Ectodermal cell (in vitro differentiated cells): ENCODE results near the gene MLLT3.

ENCODE experiments used
- H3K27ac ChIP-seq: 2 replicates; pipeline ENCODE4 v1.7.0; 2013; ENCODE audit warnings: mild to moderate bottlenecking, low read depth, low read length; ENCODE audit not compliant: insufficient read depth, poor library complexity, severe bottlenecking
- H3K27me3 ChIP-seq: 2 replicates; pipeline ENCODE4 v1.7.0; 2013; ENCODE audit warnings: mild to moderate bottlenecking, low read length; ENCODE audit not compliant: insufficient read depth, control insufficient read depth, poor library complexity, severe bottlenecking
- H3K36me3 ChIP-seq: one replicate; pipeline ENCODE4 v1.7.0; 2013; ENCODE audit warnings: low read length; ENCODE audit not compliant: control insufficient read depth, insufficient read depth
- H3K4me1 ChIP-seq: one replicate; pipeline ENCODE4 v1.7.0; 2013; ENCODE audit warnings: low read length; ENCODE audit not compliant: control insufficient read depth, insufficient read depth
- H3K4me3 ChIP-seq: 2 replicates; pipeline ENCODE4 v1.7.0; 2013; ENCODE audit warnings: low read depth, low read length, control low read depth; ENCODE audit not compliant: insufficient read depth
- H3K9me3 ChIP-seq: 2 replicates; pipeline ENCODE4 v1.7.0; 2013; ENCODE audit warnings: mild to moderate bottlenecking, low read length, moderate library complexity; ENCODE audit not compliant: control insufficient read depth
- WGBS, 2 experiments: methylation state at CpG; one replicate each; pipeline ENCODE4 v1.1.7; 2013; ENCODE audit warnings: missing lambda C conversion rate in 2 of 2; 5-methylcytosine and 5-hydroxymethylcytosine counted together

Gene MLLT3

DNA sequence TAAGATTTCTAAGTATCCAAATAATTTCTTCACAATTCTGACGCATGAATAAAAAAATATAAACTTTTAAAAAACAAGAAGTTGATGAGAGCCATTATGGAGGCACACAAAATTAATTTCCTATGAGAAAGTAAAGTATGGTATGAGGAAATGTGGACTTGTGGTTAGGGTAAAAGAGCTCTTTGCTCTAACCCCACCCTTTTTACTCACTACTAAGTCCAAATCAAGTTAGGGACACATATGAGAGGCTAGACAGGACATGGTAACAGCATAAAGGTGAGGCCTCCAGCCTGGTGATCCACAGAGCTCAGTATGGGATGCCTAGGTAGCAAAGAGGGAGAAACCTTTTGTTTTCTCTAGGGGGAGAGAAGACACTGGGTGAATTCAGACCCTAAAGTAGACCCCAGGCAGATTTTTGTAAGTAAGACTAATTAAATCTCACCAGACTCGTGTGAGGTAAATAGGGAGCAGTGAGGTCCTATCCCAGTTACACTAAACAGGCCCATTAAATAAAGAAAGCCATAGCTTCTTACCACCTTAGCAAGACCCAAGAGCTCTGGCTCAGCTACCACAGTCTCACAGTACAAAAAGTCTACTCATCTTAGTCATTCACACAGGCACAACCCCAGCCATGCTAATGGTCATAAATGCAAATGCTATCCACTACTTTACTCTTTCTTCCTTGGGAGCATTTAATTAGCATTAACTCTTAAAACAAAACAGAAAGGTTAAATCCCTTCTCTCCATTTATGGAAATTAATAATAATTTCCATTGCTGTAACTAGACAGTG lies 42.6 kb downstream of the MLLT3 start:
- H3K4me1 ChIP-seq: no peaks in the 10 kb centered on the region
- 81 to 88% methylated on average over 1 of the region's 2 CpGs for WGBS, 2 experiments
- no peaks in the 10 kb centered on the region for H3K27me3 ChIP-seq
- no peak overlapping the region for H3K4me3 ChIP-seq
- no peaks in the 10 kb centered on the region for H3K36me3 ChIP-seq
- no peaks in the 10 kb centered on the region for H3K9me3 ChIP-seq
- no peak overlapping the region for H3K27ac ChIP-seq

DNA sequence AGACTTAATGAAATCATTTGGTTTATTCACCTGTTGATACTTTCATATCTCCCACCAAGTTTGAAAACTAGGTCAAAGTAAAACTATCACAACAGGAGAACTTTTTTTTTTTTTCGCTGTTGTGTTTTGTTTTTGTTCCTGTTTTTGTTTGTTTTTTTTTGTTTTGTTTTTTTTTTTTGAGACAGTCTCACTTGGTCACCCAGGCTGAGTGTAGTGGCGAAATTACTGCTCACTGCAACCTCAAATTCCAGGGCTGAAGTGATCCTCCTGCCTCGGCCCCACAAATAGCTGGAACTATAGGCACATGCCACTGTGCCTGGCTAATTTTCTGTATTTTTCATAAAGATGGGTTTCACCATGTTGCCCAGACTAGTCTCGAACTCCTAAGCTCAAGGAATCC lies 49.3 kb downstream of the MLLT3 start:
- 91 to 93% methylated on average over 4 of the region's 4 CpGs for WGBS, 2 experiments

DNA sequence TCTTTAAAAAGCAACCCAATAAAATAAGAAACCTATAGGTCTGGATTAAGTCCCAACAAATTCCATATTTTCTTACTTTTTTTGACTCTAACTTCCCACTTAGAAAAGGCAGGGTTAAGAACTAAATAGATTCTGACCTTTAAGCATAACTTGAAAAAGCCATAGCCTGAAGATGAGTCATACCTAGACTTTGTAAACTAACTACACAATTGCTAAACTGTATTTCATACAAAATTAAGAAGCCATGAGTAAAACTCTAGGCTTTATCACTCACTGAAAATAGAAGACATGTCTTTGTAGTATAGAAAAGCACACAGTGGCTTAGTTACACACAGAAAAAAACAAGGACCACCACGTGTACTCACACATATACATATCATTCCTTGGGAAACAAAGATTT lies 51.5 kb downstream of the MLLT3 start:
- Histone ChIP-seq H3K36me3 (no peaks in the 10 kb centered on the region), H3K27me3 (no peaks in the 10 kb centered on the region), H3K4me1 (no peaks in the 10 kb centered on the region), H3K27ac (no peak overlapping the region), H3K4me3 (no peak overlapping the region), H3K9me3 (no peaks in the 10 kb centered on the region)
- WGBS, 2 experiments: 50 to 90% methylated on average over 1 of the region's 1 CpG

More for the DNA sequence above, 49.3 kb downstream of the MLLT3 start:
- no peaks in the 10 kb centered on the region for H3K27me3 ChIP-seq
- H3K27ac ChIP-seq: no peak overlapping the region
- no peak overlapping the region for H3K4me3 ChIP-seq
- no peaks in the 10 kb centered on the region for H3K4me1 ChIP-seq
- H3K9me3 ChIP-seq: no peaks in the 10 kb centered on the region
- H3K36me3 ChIP-seq: no peaks in the 10 kb centered on the region

DNA sequence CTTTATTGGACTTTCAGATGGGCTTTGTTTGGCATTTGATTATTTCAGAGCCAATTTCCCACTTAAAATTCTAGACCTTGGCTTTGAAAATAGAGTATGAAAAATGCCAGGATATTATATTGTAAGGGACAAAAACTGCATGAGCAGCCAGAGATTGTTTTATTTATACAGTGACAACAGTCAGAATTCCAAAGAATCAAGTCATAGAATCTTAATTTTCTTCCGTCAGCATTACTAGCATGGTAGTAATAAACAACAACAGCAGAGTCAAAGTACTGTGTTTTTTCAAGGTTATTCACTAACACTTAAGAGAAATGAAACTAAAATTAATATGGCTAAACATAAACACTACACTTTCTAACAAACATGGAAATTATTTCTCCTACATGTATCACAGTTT lies 52.2 kb downstream of the MLLT3 start:
- no peaks in the 10 kb centered on the region for H3K4me1 ChIP-seq
- no peaks in the 10 kb centered on the region for H3K9me3 ChIP-seq
- H3K27me3 ChIP-seq: no peaks in the 10 kb centered on the region
- H3K36me3 ChIP-seq: no peaks in the 10 kb centered on the region
- no peak overlapping the region for H3K4me3 ChIP-seq
- no peak overlapping the region for H3K27ac ChIP-seq
- 100% methylated on average over 1 of the region's 1 CpG; no CpG with 5 or more reads in 1 of the 2 experiments for WGBS, 2 experiments

DNA sequence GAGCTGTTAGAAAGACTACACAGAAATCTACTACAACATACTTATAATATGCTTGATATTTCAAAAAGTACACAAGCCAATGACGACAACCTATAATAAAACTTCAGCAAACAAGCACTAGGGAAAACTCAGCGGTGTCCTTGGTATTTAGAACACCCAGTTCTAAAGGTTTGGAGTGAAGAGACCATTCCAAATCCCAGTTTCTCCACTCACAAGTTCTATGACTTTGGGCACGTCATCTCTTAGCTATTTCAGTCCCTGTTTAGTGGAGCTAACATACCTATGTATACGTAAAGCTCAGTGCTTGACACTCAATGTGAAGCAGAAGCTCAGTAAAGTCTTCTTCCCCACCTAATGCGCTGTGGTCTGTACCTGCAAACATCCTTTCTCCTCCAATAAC lies 52.8 kb downstream of the MLLT3 start:
- WGBS, 2 experiments: 84 to 86% methylated on average over 5 of the region's 5 CpGs
- Histone ChIP-seq H3K9me3 (no peaks in the 10 kb centered on the region), H3K36me3 (no peaks in the 10 kb centered on the region), H3K4me3 (no peak overlapping the region), H3K27me3 (no peaks in the 10 kb centered on the region), H3K4me1 (no peaks in the 10 kb centered on the region), H3K27ac (no peak overlapping the region)

DNA sequence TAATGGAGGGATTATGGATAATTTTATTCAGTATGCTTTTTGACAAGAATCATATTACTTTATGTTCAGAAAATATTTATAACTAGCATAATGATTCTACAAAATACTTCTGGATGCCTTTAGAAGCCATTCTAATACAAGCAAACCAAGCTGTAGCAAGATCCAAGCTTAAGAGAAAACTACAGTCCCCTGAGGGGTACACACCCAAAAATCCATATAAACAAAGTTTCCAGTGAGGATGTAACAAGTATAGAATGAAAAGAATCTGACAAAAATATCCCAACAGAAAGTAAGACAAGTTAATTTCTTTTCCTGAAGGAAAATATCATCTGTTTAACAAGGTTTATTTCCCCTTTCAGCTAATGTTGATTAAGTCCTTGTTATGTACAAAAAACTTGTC lies 53.9 kb downstream of the MLLT3 start:
- H3K4me1 ChIP-seq: no peaks in the 10 kb centered on the region
- no peak overlapping the region for H3K4me3 ChIP-seq
- H3K27ac ChIP-seq: no peak overlapping the region
- H3K27me3 ChIP-seq: no peaks in the 10 kb centered on the region
- H3K36me3 ChIP-seq: no peaks in the 10 kb centered on the region
- no peaks in the 10 kb centered on the region for H3K9me3 ChIP-seq

DNA sequence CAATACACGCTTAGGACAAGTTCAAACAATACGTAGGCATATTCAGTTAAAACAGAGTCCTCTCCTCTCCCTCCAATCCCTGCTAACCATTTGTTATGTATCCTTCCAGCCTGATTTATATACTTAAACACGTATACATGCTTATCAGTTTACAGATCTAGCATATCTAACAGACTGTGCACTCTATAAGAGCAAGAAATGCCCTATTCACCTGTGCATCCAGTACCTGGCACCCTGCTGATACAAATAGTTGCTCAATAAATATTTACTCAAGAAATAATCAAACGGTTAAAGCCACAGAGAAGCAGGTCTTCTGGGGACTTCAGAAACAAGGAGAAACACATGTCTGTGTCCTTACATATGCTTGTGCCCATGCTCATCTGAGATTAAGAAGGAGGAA lies 55.9 kb downstream of the MLLT3 start:
- no peaks in the 10 kb centered on the region for H3K36me3 ChIP-seq
- H3K9me3 ChIP-seq: no peaks in the 10 kb centered on the region
- H3K27me3 ChIP-seq: no peaks in the 10 kb centered on the region
- no peaks in the 10 kb centered on the region for H3K4me1 ChIP-seq
- no peak overlapping the region for H3K27ac ChIP-seq
- H3K4me3 ChIP-seq: no peak overlapping the region
- WGBS, 2 experiments: 95 to 96% methylated on average over 4 of the region's 4 CpGs

DNA sequence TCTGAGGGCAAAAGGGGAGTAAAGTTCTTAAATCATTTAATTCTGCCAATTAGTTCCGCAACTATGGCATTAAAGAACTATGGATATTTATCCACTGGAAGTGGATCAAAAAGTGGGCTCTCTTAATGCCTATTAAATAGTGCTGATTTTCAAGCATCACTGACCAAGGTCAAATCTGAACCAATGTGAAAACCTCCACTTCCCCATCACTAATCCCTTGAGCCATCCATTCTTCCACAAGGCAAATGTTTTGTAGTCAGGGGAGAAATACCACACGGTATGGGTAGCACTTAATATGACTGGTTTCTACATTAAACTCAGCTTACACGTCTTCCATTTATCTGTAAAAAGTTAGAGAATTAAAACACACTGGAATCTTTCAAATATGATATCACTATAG lies 57.6 kb downstream of the MLLT3 start:
- Histone ChIP-seq H3K27me3 (no peaks in the 10 kb centered on the region), H3K9me3 (no peaks in the 10 kb centered on the region), H3K4me3 (no peak overlapping the region), H3K27ac (no peak overlapping the region), H3K36me3 (no peaks in the 10 kb centered on the region), H3K4me1 (no peaks in the 10 kb centered on the region)
- 91 to 95% methylated on average over 2 of the region's 3 CpGs for WGBS, 2 experiments

DNA sequence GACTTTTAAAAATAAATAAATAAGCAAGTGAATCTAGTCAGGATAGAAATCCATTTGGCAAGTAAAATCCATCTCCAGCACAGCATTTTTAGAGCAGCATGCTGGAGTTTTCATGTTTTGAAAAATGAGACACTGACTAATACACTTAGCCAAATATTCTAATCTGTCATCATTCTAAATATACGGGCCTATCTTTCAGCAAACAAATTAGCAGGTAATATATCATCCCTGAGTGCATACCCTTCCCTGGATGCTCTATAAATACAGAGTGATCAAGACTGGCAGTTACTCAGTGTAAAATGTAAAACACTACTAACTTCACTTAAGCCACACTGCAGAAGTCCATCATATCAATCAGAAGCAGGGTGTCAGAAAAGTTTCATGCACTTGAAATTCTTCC lies 58.4 kb downstream of the MLLT3 start:
- Histone ChIP-seq H3K9me3 (no peaks in the 10 kb centered on the region), H3K4me1 (no peaks in the 10 kb centered on the region), H3K36me3 (no peaks in the 10 kb centered on the region), H3K27ac (no peak overlapping the region), H3K27me3 (no peaks in the 10 kb centered on the region), H3K4me3 (no peak overlapping the region)
- 89 to 93% methylated on average over 1 of the region's 1 CpG for WGBS, 2 experiments

DNA sequence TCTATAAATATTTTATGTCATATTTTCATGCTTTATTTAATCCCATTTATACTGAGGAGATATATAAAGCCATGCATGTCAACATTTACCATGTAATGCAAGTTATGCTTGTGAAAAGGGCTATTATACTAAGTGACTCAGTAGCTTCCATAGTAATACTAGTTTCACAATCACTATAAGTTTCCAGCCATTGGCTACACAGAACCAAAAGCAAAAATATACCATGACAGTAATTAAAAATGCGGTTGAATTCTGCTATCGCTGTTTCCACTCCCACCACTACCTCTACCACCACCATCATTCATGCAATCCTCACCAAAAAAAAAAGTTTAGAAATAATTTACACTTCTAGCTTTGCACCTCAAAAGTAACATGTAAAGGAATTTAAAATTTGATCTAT lies 60.2 kb downstream of the MLLT3 start:
- Histone ChIP-seq H3K9me3 (no peaks in the 10 kb centered on the region), H3K4me3 (no peak overlapping the region), H3K36me3 (no peaks in the 10 kb centered on the region), H3K4me1 (peaks cover 8% of the 10 kb centered on the region), H3K27me3 (no peaks in the 10 kb centered on the region), H3K27ac (no peak overlapping the region)
- WGBS, 2 experiments: 89 to 94% methylated on average over 2 of the region's 2 CpGs

DNA sequence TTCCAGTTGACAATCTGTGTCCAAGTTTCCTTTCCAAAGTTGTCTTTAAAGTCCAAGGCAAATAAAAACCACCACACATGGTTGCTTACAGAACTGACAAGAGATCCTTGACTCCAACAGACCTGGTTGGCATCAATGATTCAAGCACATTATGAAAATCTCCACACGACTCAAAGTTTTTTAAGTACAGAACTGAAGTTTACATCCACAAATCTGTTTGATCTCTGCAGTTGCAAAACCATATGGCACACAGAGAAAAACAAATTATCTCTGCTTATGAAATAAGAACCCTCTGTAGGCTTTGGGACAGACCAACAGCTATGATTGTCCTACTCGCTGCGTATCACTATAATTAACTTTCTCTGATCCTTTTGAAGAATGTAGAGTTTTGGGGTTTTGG lies 60.8 kb downstream of the MLLT3 start:
- no peak overlapping the region for H3K27ac ChIP-seq
- no peaks in the 10 kb centered on the region for H3K9me3 ChIP-seq
- H3K4me1 ChIP-seq: peaks cover 8% of the 10 kb centered on the region
- H3K36me3 ChIP-seq: no peaks in the 10 kb centered on the region
- no peak overlapping the region for H3K4me3 ChIP-seq
- H3K27me3 ChIP-seq: no peaks in the 10 kb centered on the region
- 95 to 97% methylated on average over 1 to 3 of the region's 3 CpGs for WGBS, 2 experiments
